Measurements from ENCODE around the gene MLLT10.

GRCh38 chr10:21510241-21511094, 23.6 kb upstream of the MLLT10 start:
- TF ChIP-seq CTCF (IDR thresholded peaks at IDR 0.05 in 2 of 3, conservative IDR thresholded peaks at IDR 0.05 in 1 of 3; ENCODE audit: control insufficient read depth in 2 of 3, extremely low read depth in 1 of 3, insufficient read depth in 1 of 3, low read depth in 3 of 3, low read length in 3 of 3) (no peak), POLR2A (IDR thresholded peaks at IDR 0.05; ENCODE audit: low read depth, low read length) (no peak), PKNOX1 (IDR thresholded peaks at IDR 0.05) (no peak)

Measured in GM12878 (cell line).